HG02970 (cell line): Measurements from ENCODE around the gene CYB5R3.

ENCODE experiments used
- ATAC-seq: cut with Tn5 transposase; IDR thresholded peaks from one replicate; pipeline ENCODE4 v1.9.1; 2021; ENCODE audit warnings: mild to moderate bottlenecking, moderate library complexity, moderate number of reproducible peaks; ENCODE audit not compliant: unreplicated experiment, low FRiP score

CYB5R3 gene

GRCh38 chr22:42649246-42650099, at the start of gene CYB5R3:
Gene CYB5R3, minus strand, starts transcription at chr22:42649392. Its CDS starts 77 bp downstream, at chr22:42649315.
- peak; percentile 63 for ATAC-seq

GRCh38 chr22:42697542-42698013, 48.4 kb upstream of the CYB5R3 start:
- no peak for ATAC-seq

GRCh38 chr22:42696331-42696967, 47.3 kb upstream of the CYB5R3 start:
- no peak for ATAC-seq

- no peak for ATAC-seq
Measured at GRCh38 chr22:42695294-42695693, 46.1 kb upstream of the CYB5R3 start.

GRCh38 chr22:42693763-42694683, 44.8 kb upstream of the CYB5R3 start:
- no peak for ATAC-seq

GRCh38 chr22:42693055-42693762, 44.0 kb upstream of the CYB5R3 start:
- ATAC-seq, result no peak

- no peak for ATAC-seq
Measured at GRCh38 chr22:42692239-42693054, 43.3 kb upstream of the CYB5R3 start.

GRCh38 chr22:42691440-42691839, 42.2 kb upstream of the CYB5R3 start:
- ATAC-seq, result no peak

GRCh38 chr22:42688241-42689211, 39.3 kb upstream of the CYB5R3 start:
- no peak for ATAC-seq

- no peak for ATAC-seq
Measured at GRCh38 chr22:42686756-42687491, 37.7 kb upstream of the CYB5R3 start.

- ATAC-seq, result no peak
Measured at GRCh38 chr22:42685941-42686653, 36.9 kb upstream of the CYB5R3 start.

- no peak for ATAC-seq
Measured at GRCh38 chr22:42684462-42685195, 35.4 kb upstream of the CYB5R3 start.

GRCh38 chr22:42683578-42684283, 34.5 kb upstream of the CYB5R3 start:
- ATAC-seq, result no peak

- no peak for ATAC-seq
Measured at GRCh38 chr22:42682113-42682851, 33.1 kb upstream of the CYB5R3 start.

GRCh38 chr22:42680648-42681047, 31.5 kb upstream of the CYB5R3 start:
- no peak for ATAC-seq
